ENCODE data around the gene SELENOM.

Gene SELENOM, protein sequence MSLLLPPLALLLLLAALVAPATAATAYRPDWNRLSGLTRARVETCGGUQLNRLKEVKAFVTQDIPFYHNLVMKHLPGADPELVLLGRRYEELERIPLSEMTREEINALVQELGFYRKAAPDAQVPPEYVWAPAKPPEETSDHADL

DNA sequence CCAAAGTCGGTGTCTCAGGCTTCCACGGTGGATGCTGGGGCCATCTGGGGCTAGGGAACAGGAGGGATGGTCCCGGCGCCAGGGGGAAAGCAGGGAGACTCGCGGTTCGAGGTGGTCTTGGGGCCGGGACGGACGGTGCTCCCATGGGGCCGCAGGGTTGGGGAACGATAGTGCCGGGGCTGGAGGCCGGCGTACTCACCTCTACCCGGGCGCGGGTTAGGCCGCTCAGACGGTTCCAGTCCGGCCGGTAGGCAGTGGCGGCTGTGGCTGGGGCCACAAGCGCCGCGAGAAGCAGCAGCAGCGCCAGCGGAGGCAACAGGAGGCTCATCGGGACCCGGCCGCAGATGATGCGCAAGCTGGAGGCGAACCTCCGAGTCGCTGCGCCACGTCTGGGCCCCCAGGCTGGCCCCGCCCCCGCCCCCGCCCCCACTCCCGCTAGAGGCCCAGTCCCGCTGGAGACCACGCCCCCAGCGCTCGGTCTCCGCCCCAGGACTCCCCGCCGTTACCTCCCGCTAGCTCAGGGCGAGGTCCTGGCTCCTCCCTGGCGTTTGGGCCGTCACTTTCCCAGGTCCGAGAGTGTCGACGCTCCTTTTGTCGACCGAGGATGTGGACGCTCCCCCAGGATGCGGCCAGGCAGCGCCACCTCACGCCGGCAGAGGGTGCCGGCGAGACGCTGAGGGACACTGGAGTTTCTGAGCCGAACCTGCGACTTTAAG, at the start of gene SELENOM:
SELENOM (minus strand) TSS at position 391 of the 716 bp plus-strand sequence; CDS start at position 328, 63 bp downstream.
- DNase-seq (ENCODE audit: extremely low read depth in 1 of 2, low read depth in 1 of 2): peak; percentile 73 to 74

DNA sequence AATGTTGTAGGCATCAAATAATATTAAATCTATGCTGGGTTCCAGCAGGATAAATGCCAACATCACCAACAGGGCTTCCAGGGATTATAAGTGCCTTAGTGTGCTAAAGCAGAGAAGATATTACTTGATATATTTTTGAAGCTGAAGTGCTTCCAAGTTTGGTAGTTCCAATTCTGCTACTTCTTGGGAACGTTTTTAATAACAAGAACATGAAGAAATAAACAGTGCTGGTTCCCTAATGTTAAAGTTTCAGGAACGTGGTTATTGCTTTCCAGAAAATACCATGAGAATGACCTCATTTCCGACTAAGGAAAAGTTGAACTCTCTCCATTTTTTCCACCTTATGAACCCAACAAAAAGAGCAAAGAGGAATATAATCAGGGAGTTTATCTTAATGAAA, 48.1 kb upstream of the SELENOM start:
- no peak for DNase-seq (ENCODE audit: extremely low read depth in 1 of 2, low read depth in 1 of 2)

DNA sequence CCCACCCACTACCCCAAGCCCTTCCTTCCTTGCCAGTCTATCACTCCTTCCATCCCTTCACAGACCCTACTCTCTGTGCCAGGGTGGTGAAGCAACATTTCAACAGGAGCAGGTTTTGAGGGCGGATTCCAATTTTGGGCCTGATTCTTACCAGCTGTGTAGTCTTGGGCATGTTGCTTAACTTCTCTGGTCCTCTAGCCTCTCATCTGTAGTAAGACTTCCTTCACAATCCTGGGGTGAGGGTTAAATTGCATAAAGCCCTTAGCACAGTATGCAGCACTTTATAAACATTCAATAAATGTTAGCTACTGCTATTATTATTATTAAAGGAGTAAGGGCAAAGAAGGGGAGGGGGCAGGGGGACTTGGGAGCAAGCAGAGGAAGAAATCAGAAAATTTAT, 47.6 kb upstream of the SELENOM start:
- no peak for DNase-seq (ENCODE audit: extremely low read depth in 1 of 2, low read depth in 1 of 2)

DNA sequence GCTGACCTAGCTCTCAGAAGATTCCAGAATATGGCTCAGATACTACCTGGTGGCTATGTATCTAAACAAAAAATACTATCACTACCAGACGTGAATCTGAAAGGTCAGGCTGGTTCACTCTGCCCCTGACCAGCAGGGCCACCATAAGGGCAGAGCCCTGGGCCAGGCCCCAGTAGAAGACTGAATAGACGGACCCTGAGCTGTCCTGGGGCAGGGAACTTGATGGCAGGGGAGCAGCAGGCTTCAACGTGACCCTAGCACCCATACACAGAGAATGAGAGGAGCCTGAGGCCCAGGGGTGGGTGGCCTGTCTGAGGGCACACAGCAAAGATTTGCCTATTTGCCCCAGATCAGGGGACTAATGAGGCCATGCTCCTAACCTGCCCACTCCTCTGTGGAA, 46.0 kb upstream of the SELENOM start:
- no peak for DNase-seq (ENCODE audit: extremely low read depth in 1 of 2, low read depth in 1 of 2)

DNA sequence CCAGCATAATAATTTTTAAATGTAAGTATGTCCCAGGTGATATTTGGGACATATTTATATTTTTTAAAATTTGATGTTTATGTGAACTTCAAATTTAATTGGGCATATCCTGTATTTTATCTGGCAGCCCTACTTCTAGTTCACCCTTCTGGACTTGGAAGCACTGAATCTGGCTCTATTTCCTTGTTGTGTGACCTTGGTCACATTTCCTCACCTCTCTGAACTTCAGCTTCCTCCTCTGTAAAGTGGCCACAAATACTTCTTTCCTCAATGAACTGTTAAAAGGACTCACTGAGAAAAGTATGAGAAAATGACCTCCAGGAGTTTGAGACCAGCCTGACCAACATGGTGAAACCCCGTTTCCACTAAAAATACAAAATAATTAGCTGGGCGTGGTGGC, 44.5 kb upstream of the SELENOM start:
- no peak for DNase-seq (ENCODE audit: extremely low read depth in 1 of 2, low read depth in 1 of 2)

DNA sequence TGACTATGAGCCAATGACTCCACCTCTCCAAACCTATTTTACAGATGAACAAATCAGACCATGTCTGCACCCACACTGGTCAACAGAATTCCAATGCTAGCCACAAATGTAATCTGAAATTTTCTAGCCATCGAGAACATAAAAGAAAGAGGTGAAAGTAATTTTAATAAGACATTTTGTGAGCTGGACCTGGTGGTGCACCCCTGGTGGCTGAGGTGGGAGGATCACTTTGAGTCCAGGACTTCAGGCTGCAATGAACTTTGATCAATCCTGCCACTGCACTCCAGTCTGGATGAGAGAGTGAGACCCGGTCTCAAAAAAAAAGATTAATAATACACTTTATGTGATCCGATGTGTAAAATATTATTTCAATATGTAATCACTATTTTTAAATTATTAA, 43.2 kb upstream of the SELENOM start:
- no peak for DNase-seq (ENCODE audit: extremely low read depth in 1 of 2, low read depth in 1 of 2)

DNA sequence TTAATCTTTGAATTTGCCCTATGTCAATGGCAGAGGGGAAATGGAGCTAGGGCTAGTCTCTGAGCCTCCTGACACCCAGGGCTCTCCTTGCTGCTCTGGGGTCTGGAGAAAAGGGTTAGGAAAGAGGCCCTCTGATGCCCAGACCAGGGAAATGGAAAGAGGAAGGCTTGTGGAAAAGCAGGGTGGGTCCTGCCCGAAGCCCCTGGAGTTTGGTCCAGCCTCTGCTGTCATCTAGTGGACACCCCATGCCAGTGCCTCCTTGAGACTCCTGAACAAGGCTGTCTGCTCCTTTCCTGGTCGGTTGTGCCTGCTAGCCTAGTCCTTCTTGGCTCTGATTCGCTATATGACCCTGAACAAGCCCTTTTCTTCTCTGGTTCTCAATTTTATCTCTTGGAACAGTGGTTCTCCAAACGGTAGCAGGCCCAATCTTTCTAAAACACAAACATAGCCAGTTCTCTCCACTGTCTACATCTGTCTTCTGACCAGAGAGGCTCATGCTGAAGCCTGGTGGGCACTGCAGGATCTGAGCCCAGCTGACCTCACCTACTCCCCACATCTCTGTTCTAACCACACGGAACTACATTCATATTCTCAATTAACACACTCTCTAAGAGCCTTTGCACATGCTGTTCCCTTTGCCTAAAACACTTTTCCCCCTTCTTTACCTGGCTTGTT, 41.7 kb upstream of the SELENOM start:
- no peak for DNase-seq (ENCODE audit: extremely low read depth in 1 of 2, low read depth in 1 of 2)

DNA sequence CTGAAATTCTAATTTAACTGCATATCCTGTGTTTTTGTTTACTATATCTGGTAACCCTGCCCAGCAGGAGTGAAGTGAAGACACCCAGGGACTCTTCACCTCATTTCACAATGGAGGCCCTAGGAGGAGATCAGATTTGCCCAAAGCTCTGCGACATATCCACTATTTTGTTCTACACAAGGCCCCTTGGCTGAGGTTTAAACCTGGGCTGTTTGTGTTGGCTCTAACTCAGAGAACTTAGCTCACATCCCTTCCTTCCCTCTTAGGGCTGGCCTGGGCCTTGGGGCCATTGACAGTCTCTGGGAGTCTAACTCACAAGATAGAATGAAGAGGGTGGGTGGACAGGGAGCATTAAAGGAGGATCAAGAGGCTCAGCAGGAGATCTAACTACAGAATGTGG, 41.1 kb upstream of the SELENOM start:
- no peak for DNase-seq (ENCODE audit: extremely low read depth in 1 of 2, low read depth in 1 of 2)

DNA sequence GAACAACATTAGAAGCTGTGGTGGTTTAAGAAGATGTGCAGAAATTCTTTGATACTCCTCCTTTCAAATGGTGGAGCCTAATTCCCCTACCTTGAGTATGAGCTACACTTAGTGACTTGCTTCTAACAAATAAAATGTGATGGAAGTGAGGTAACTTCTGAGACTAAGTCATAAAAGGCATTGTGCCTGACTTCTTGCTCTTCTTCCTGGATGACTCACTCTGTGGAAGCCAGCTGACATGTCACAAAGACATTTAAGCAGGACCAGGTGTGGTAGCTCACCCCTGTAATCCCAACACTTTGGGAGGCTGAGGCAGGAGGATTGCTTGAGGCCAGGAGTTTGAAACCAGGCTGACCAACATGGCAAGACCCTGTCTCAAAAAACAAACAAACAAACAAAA, 36.9 kb upstream of the SELENOM start:
- DNase-seq (ENCODE audit: extremely low read depth in 1 of 2, low read depth in 1 of 2): no peak

DNA sequence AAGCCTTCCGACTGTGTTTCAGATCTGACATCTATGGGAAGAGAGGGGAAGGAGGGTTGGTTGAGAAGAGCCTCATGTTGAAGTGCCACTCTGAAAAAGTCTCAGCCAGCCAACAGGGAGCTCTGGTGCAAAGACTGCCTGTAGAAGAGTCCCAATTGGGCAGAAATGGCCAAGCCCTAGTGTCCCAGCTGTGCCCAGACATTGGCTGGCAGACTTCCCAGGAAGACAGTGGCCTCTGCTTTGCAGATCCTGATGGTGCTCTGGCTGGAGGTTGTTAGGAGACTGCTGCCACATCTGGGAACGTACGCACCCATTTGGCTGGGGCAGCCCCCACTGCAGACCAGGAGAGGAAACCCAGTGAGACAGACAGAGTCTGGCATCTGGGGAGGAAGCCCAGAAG, 36.2 kb upstream of the SELENOM start:
- no peak for DNase-seq (ENCODE audit: extremely low read depth in 1 of 2, low read depth in 1 of 2)

DNA sequence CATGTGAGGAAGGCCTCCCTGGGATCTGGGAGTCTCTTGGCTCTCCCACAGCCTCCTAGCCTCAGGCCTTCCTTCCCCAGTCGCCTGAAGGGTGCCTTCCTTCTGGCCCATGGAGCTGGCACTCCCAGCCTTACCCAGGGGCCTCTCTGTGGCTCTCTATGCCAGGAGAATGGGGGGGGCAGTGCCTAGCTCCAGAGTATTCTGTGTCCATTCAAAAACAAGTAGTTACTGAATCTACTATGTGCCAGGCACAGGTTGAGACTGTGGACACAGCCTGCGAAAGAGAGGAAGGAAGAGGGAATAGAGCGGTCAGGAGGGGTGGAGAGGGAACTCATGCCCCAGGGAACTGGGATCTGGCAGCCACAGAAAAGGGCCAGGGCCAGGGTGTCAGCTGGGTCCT, 35.7 kb upstream of the SELENOM start:
- no peak for DNase-seq (ENCODE audit: extremely low read depth in 1 of 2, low read depth in 1 of 2)

DNA sequence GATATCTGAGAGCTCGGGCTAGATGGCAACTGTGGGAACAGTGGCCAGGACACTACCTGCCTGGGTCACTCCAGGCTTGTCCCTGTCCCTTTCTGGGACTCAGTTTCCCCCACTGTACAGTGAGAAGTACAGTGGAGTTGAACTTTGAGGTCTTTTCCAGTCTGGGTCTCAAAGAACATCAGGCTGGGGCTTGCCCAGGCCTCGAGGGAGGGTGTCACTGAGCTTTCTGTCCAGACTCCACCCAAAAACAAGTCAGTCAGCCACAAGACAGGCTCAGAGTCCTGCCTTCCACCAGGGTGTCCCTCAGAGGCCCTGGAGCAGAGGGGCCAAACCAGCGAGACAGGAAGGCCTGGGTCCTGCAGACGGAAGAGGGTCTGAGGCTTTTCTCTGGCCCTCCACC, 34.9 kb upstream of the SELENOM start:
- DNase-seq (ENCODE audit: extremely low read depth in 1 of 2, low read depth in 1 of 2): no peak

DNA sequence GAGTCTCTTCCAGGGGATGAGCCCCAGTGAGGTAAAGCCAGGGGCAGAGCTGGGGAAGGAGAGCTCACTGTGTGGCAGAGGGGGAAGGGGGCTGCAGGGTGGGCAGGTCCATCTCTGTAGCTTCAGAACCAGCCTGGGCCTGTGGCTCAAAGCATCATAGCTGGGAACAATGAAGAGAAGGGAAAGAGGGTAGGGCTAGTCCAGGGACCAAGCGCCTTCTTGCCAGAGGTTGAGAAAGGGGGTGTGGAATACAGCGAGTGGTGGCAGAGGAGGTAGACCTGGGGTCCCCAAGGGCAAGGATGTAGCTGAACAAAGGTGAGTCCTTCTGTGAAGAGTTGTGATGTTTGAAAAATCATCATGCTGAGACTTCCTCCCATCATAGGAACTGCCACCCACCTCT, 34.2 kb upstream of the SELENOM start:
- DNase-seq (ENCODE audit: extremely low read depth in 1 of 2, low read depth in 1 of 2): no peak

DNA sequence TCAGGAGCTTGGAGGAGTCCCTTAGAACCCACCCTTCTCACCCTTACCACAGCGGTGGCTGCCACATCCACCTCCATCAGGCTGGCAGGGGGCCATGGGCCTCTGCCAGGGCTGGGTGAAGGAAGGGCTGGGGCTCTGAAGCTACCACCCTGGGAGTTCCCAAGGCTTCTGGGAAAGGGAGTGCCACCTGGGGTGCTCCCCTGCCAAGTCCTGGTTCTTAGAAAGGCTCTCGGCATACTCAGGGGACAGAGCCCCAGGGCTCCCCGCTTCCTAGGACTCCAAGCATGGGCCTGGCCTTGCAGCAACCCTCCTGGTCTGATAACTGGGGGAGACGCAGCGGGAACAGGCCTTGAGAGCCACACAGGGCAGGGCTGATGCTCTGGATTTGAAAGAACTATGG, 33.4 kb upstream of the SELENOM start:
- no peak for DNase-seq (ENCODE audit: extremely low read depth in 1 of 2, low read depth in 1 of 2)

DNA sequence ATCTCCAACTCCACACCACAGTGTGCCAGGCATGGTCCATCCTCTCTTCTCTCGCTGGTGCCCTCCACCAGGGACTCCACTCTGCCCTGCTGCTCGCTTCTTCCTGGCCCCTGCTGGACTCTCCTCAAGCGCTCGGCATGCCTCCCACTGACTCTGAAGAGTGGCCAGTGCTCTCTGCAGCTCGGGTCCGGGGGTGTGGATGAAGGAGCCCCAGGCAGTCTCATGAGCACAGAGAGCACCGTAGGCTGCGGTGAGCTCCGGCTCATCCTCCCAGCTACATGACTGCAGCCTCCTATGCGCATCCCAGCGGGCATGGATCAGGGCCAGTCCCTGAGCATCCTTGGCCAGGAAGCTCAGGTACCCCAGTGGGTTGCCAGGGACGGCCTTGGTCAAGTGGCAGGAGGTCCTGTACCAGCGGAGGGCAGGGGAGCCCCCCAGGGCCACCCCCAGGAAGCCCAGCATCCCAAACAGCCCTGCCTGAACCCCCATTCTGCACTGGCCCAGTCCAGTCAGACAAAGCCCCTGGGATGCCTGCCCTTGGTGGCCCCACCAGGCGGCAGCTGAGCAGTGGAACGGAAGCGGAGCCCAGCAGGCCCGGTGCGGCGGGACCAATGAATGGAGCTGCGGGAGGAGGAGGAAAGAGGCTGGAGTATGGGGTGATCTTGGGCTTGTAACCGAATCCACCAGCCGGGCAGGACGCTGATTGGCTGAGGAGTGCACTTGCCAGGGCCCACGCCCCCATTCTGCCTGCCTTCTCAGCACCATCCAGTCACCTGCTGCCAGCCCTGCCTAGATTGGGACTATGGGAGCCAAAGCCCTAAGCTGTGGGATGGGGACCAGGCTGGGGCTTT, 32.7 kb upstream of the SELENOM start, which contains the start of gene PLA2G3:
PLA2G3 (minus strand) TSS at position 643 of the 851 bp plus-strand sequence; CDS start at position 489, 154 bp downstream.
- no peak for DNase-seq (ENCODE audit: extremely low read depth in 1 of 2, low read depth in 1 of 2)

DNA sequence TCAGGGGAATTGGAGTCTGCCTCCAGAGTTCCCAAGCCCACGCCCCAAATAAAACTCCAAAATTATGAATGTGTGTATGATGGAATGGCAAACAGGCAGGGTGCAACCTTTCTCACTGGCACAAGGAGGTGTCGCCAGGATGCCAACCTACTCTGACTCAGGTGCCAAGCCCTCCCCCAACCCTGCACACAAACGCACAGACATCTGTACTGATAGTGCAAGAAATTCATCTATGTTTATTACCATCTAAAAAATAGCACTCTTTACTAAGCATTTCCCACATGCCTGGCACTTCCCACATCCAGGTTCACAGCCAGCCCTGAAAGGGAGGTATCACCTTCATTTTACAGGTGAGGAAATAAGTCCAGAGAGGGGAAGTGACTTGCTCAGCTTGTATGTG, 31.7 kb upstream of the SELENOM start:
- DNase-seq (ENCODE audit: extremely low read depth in 1 of 2, low read depth in 1 of 2): no peak

DNA sequence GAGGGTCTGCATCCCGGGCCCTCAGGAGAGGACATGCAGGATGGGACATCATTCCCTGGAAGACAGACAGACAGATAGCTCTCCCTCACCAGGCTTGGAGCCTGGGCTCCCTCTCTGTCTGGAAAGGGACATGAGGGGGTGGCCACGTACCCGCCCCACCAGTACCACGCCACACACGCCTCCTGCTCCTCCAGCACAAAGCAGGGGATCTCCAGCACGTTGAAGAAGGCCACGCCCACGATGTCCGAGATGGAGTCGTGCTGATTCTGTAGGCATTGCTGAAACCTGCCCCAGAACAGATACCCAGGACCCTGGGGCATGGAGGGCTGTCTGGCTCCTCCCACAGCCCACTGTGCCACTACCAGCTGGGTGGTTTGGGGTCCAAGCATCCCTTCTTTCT, 30.8 kb upstream of the SELENOM start:
- DNase-seq (ENCODE audit: extremely low read depth in 1 of 2, low read depth in 1 of 2): no peak

DNA sequence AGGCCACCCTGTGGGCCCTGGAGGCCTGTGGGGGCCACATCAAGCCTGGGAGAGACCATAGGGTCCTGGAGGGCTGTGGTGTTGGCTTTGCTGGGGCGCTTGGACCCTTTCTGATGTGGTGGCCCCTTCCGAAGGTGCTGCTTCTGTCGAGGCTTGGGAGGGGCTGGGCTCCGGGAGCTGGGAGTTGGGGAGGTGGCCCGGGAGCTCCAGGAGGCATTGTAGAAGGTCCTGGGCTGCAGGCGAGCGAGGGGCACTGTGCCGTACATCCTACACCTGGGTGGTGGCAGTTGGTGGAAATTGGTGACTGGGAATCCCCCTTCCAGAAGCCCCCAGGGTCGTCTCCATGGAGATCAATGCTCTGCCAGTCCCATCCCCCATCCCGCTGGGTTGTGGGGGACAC, 30.4 kb upstream of the SELENOM start:
- no peak for DNase-seq (ENCODE audit: extremely low read depth in 1 of 2, low read depth in 1 of 2)

DNA sequence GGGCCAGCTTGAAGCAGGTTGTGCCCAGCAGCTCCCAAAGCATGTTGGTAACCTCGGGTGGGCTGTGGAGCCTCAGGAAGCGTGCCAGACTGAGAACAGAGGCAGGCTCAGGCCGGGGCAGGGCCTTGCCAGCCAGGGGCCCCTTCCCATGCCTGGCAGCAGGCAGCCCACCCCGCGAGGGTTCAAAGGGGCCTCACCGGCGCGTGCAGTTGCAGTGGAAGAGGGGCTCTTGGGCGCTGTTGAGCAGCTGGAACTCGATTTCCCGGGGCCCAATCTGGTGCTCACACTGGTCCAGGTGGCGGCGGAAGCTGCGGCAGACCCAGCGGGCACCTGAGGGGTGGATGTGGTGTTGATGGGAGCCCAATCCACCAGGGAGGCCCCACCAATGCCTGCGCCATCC, 29.3 kb upstream of the SELENOM start:
- no peak for DNase-seq (ENCODE audit: extremely low read depth in 1 of 2, low read depth in 1 of 2)

DNA sequence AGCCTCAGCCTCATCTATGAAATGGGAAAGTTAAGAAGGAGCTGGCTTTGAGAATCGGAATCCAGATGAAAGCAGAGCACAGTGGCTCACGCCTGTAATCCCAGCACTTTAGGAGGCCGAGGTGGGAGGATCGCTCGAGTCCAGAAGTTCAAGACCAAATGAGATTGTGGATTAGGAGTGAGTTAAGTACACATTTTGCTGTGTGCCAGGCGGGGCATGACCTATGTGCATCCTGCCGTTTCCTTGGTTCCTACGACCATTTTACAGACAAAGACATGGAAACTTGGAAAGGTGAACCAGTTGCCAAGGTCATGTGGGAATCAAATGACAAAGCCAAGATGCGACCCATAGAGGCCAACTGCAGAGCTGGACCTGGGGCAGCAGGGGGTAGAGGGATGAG, 28.8 kb upstream of the SELENOM start:
- no peak for DNase-seq (ENCODE audit: extremely low read depth in 1 of 2, low read depth in 1 of 2)

DNA sequence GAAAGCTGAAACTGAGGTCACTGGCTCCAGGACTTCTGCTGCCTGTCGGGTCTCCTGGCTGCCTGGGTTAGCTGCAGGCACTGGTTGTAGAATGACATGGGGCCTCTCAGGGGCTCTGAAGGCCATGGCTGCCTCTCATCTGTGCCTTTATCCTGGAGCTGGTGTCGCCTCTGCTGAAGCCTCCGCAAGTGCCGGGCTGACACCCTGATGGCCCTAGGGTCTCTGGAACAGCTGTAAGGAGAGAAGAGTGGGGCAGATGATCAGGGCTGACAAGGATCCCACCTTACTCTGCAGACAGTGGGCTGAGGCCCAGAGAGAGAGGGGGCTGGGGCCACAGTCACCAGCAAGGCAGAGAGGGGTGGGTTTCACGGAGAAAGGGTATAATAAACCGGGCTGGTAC, 28.3 kb upstream of the SELENOM start:
- no peak for DNase-seq (ENCODE audit: extremely low read depth in 1 of 2, low read depth in 1 of 2)

Data from activated CD8-positive, alpha-beta memory T cell treated with anti-CD3 and anti-CD28 coated beads for 1 hour (primary cell).